GM19238 (cell line): ENCODE results near the gene RPS13.
"Not testable (repeated sequence)": the region's sequence is repeated elsewhere in the genome, so short reads cannot be mapped to it uniquely, and the experiment has no call there.

Source experiments
- DNase-seq: peaks from one replicate; pipeline ENCODE4 v3.0.0; 2011; ENCODE audit warnings: low spot score; ENCODE audit not compliant: insufficient read length

Gene RPS13

DNA sequence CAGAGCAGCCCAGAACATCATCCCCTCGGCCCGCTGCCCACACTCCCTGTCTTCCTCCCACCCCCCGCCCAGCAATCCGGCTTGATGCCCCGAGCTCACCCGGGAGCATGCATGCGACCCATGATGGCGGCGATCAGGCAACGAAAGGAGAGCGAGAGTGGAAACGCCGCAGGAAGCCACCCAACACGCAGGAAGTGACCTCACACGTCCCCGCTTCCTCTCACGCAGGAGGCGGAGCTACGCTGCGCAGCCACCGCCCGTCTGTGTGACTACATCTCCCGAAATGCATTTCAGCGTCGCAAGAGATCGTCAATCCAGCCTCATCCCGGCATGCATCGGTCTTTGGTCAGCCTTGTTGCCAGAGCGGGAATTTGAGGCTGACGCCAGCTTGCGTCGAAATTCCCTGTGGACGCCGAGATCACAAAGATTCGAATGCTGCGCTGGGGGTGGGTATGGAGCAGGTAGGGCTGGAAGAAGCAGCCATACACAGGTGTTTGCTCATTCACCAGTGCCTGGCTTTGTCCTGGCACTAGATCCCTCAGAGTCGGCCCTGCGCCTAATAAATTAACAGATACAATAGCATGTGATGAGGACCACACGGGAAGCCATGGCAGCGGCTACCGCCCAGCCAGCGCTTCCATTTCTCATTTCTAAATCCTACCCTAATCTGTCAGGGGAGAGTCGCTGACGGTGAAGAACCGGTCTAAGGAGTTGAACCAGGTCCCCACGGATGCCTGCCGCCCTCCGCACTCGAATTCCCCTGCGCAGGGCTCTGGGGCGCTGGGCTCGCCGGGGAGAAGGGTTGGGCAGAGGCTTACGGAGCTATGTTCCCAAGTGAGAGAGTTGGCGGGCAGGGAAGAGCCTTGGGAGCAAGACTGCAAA is at the start of gene RPS13:
Gene RPS13 (minus strand): TSS at position 148 of the 882 bp plus-strand sequence. CDS start 26 bp downstream, at position 122.
- peak; percentile 86 for DNase-seq

- DNase-seq, result no peak
These were observed 44.5 kb upstream of the RPS13 start for GRCh38 chr11:17121981-17122380.

GRCh38 chr11:17117262-17117661 is 39.8 kb upstream of the RPS13 start:
- no peak for DNase-seq

- no peak for DNase-seq
These were observed 38.6 kb upstream of the RPS13 start for GRCh38 chr11:17116117-17116516.

DNA sequence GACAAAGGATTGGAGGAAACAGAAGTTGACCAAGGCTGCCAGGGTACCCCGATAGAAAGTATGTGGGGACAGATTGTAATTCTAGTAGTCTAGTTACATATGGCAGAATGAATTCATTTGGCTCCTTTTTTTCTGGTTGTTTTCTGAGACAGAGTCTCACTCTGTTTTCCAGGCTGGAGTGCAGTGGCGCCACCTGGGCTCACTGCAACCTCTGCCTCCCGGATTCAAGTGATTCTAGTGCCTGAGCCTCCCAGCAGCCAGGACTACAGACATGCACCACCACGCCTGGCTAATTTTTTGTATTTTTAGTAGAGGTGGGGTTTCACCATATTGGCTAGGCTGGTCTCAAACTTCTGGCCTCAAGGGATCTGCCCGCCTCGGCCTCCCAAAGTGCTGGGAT is 30.3 kb upstream of the RPS13 start:
- DNase-seq, result not testable (repeated sequence)

DNA sequence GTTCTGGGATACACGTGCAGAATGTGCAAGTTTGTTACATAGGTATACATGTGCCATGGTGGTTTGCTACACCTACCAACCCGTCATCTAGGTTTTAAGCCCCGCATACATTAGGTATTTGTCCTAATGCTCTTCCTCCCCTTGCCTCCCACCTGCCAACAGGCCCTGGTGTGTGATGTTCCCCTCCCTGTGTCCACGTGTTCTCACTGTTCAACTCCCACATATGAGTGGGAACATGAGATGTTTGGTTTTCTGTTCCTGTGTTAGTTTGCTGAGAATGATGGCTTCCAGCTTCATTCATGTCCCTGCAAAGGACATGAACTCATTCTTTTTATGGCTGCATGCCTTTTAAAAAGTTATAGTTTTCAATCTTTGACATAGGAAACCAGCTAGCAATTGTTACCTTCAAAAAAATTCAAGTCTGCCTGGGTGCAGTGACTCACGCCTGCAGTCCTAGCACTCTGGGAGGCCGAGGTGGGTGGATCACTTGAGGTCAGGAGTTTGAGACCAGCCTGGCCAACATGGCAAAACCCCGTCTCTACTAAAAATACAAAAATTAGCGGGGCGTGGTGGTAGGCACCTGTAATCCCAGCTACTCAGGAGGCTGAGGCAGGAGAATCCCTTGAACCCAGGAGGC is 28.1 kb upstream of the RPS13 start:
- DNase-seq, result not testable (repeated sequence)

GRCh38 chr11:17102462-17102861 is 25.0 kb upstream of the RPS13 start:
- DNase-seq, result no peak

- no peak for DNase-seq
These were observed 21.2 kb upstream of the RPS13 start for GRCh38 chr11:17098658-17099057.

- DNase-seq, result no peak
These were observed 20.6 kb upstream of the RPS13 start for GRCh38 chr11:17098038-17098437.

GRCh38 chr11:17085976-17086375 is 8.5 kb upstream of the RPS13 start:
- not testable (repeated sequence) for DNase-seq

DNA sequence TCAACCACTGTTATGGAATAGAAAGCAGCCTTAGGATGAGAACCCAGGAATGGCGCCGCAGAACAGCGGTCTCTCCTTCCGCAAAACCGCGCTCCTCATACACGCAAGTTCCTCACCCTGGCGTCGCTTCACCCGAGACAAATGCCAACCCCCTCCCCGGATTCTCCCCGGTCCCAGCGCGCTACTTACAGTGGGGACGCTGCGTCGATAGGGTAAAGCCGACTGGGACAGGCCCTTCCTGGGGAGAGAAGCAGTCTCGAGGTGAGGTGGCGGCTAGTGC is 287 bp downstream of the RPS13 start:
- DNase-seq, result no peak

GRCh38 chr11:17076517-17077239 is 789 bp downstream of the RPS13 start:
- DNase-seq, result no peak

DNA sequence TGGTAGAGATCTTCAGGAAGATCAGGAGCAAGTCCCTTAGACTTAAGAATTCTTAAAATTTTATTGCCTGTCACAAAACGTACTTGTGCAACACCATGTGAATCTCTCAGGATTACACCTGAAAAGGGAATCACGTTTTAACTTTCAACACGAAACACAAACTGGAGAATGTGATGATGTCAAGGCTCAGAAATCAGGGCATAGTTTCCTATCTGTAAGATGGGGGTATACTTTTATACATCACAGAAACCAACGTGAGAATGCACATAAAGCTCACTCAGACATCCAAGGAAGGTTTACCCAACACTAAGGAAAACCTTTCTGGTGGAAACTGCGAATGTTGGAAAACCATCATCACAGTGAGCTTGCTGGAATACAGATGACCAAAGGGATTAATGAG is 2.0 kb downstream of the RPS13 start:
- no peak for DNase-seq

GRCh38 chr11:17073370-17074027 is 4.0 kb downstream of the RPS13 start:
- DNase-seq, result no peak

- DNase-seq, result no peak
These were observed 10.1 kb downstream of the RPS13 start for GRCh38 chr11:17067417-17067816.

- no peak for DNase-seq
These were observed 10.8 kb downstream of the RPS13 start for GRCh38 chr11:17066691-17067090.

- DNase-seq, result peak; percentile 26
These were observed 14.1 kb downstream of the RPS13 start for GRCh38 chr11:17063171-17064002.

DNA sequence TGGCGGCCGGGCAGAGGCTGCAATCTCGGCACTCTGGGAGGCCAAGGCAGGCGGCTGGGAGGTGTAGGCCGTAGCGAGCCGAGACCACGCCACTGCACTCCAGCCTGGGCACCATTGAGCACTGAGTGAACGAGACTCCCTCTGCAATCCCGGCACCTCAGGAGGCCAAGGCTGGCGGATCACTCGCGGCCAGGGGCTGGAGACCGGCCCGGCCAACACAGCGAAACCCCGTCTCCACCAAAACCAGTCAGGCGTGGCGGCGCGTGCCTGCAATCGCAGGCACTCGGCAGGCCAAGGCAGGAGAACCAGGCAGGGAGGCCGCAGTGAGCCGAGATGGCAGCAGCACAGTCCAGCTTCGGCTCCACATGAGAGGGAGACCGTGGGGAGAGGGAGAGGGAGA is 26.3 kb downstream of the RPS13 start:
- not testable (repeated sequence) for DNase-seq

GRCh38 chr11:17048491-17048890 is 29.0 kb downstream of the RPS13 start:
- not testable (repeated sequence) for DNase-seq

- DNase-seq, result no peak
These were observed 30.8 kb downstream of the RPS13 start for GRCh38 chr11:17046690-17047089.
